Measurements from ENCODE around the gene BMPR1B.

BMPR1B gene

DNA sequence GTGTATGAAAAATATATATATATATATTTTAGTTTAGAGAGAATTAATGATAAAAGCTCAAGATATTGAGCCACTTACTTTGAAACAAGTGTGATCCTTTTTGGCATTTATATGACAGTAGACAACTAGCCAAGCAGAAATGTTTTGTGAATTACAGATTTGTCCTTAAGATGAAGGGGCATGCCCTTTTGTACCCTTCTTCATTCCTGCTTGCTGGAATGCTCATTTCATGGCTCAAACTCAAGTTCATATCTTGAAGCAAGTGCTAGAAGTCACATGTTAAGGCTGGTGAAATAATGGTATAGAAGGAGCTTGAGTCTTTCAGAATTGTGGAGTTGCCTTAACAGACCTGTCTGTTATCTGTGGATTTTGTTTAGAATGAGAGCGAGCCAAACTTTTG, 203.0 kb downstream of the BMPR1B start:
- no peak for DNase-seq (ENCODE audit: low spot score)

DNA sequence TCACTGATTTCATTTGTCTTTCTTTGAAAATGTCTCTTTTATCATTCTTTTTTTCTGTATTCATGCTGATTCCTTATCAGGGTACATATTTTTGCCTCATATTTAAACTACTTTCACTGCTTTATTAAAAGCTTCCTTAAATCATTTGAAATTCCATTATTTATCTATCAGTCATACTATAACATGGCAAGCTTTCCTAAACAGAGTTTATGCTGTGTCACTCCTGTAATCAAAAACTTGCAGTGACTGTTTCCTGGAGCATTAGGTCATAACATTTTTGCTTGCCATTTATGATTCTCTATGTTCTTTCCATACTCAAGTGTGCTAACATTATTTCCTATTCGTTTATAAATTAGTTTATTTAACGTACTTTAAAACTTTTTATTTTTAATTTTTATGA, 203.7 kb downstream of the BMPR1B start:
- no peak for DNase-seq (ENCODE audit: low spot score)

DNA sequence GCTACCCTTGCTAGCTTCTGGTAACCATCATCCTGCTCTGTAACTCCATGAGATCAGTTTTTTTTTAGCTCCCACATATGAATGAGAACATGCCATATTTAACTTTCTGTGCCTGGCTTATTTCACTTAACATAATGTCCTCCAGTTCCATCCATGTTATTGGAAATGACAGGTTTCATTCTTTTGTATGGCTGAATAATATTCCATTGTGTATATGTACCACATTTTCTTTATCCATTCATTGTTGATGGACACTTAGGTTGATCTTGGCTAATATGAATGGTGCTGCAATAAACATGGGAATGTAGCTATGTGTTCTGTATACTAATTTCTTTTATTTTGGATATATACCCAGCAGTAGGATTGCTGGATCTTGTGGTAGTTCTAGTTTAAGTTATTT, 204.7 kb downstream of the BMPR1B start:
- no peak for DNase-seq (ENCODE audit: low spot score)

DNA sequence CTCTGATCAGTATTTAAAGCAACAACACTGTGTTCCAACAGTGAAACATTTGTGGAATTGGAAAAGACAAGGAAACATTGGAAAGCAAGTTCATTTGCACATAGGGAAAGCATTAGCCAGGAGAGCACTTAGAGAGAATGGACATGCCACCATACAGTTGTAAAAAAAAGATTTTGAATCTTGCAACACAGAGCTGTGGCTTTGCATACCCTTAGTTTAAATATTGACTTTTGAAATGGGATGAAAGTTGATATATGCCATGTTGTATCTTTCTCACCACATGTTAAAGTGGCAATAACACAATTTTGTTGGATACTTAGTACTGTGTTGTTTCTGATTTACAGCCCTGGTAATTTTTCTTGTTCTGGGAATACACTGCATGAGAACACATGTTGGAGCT, 208.1 kb downstream of the BMPR1B start:
- DNase-seq (ENCODE audit: low spot score) = no peak

DNA sequence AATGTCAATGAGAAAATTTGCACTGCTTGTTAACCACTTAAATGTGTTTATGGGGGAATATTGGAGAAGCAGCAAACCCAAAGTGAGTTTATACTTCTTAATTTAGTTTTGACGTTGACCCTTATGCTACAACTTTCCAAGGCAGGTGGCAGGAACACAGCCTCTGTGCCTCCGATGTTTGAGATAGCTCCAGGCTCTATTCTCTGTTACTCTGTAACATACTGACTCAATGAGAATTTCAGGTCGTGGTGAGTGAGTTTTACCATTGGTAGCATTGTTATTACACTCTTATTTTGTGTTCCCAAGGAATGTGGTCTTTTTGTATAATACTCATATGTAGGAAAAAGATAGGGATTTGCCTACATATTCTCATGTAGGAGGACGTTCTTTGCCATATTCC, 210.7 kb downstream of the BMPR1B start:
- DNase-seq (ENCODE audit: low spot score) = no peak

DNA sequence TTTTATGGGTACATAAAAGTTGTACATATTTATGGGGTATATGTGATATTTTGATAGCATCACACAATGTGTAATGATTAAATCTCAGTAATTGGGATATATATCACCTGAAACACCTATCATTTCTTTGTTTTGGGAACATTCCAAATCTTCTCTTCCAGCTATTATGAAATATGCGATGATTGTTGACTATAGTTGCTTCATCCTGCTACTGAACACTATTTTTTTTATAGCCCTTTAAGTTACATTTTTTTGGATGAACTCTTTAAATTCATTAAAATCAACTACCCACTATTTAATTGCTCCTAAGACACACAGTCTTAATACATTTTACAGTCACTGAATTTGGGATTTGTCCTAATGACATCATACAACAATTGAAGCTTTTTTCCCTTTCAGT, 212.9 kb downstream of the BMPR1B start:
- DNase-seq (ENCODE audit: low spot score) = no peak

DNA sequence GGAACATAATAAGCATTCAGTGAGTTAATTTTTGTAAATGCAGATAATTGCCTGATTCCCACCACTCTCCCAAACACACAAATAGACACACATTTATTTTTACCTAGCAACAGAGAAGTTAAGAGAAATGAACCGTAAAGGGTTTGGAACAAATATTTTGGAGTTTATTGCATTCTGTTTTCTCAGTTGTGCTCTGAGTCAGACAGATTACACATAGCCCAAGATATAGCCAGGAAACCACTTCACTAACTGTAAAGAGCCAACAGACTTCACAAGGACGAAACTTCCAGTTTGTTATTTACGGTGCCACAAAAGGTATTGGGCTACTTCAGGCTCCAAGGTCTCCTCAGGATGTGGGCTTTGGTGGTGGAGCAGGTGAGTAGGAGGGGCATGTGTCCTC, 217.0 kb downstream of the BMPR1B start:
- DNase-seq (ENCODE audit: low spot score) = no peak

DNA sequence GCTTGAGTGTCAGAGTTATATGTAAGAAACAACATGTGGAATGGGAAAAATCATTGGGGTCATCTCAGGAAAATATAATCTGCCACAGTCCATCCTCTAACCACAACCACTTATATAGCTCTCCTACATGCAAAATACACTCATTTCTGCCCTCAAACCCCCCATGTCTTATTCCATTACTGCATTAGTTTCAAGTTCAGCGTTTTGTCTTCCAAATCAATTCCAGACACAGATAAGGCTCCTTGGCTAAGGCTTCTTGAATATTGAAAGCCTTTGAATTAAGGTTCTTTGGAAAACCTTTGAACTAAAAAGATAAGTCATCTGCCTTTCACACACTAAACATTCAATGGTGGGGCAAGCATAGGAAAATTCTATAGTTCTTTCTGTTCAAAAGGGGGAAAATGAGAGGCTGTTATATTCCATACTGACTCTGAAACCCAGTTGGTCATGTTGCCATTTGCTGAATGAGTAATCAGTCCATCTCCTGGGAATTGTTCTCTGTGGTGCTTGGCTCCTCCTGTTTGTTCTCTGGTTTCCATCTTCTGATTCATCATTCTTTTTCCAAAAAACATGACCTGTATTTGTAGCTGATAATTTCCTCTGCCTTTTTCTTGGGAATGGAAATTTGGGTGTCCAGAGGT, 218.7 kb downstream of the BMPR1B start:
- no peak for DNase-seq (ENCODE audit: low spot score)

DNA sequence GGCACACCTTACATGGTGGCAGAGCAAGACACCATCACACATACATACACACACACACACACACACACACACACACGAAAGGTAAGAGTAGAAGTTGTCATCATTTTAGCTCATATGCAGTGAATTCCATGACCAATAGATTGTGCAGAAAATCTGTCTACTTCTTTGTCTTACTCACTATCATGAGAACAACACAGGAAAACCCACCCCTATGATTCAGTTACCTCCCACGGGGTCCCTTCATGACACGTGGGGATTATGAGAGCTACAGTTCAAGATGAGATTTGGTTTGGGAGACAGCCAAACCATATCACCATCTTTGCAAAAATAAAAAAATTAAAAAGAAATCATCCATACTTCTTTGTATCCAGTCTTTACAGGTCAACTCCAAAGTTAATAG, 221.1 kb downstream of the BMPR1B start:
- no peak for DNase-seq (ENCODE audit: low spot score)

DNA sequence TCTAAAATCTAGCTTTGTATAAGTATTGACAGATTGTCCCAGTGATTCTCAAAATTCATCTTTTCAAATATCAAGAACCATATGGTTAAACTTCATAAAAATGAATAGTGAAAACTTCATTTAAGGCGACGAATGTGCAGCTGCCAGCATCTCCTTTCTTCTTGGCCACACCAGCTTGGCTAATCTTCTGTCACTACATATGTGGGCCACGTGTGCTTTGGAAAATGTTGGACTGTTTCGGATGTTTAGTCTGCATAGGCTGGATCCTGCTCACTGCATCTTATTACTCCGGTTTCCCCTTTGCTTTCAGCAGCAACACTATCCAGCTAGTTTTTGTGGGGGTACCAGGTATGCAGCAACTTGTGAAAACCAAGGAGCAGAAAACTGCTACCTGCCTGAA, 221.9 kb downstream of the BMPR1B start:
- DNase-seq (ENCODE audit: low spot score) = no peak

DNA sequence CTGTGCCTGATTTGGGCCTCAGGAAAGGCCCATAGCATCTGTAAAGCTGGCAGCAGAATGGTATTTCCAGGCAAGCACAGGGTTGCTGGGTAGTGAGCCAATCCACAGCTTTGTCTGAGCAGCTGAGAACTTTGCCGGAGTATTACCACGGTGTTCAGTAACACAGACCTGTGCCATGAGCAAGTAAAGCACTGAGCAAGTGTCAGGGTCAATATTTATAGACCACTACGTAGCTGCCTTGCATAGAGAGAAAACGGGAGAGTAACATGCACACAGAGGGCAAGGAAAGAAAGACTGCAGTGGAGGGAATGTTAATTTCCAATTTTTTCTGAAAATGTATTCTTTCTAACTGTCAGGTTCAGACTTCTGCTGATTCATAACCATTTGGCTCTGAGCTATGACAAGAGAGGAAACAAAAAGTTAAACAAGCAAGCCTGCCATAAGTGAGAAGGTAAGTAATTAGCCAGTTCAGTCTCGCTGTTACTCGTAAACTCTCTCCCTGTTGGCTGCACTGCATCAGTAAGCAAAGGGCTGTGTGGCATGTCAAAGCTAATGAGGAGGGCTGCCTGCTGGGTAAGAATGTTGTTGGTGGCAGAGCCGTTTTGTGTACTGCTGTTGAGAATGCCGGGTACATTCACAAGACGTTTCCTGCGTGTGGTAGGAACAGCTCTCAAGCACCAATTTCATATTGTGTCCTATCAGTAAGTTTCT, 238.1 kb downstream of the BMPR1B start:
- DNase-seq (ENCODE audit: low spot score) = no peak

DNA sequence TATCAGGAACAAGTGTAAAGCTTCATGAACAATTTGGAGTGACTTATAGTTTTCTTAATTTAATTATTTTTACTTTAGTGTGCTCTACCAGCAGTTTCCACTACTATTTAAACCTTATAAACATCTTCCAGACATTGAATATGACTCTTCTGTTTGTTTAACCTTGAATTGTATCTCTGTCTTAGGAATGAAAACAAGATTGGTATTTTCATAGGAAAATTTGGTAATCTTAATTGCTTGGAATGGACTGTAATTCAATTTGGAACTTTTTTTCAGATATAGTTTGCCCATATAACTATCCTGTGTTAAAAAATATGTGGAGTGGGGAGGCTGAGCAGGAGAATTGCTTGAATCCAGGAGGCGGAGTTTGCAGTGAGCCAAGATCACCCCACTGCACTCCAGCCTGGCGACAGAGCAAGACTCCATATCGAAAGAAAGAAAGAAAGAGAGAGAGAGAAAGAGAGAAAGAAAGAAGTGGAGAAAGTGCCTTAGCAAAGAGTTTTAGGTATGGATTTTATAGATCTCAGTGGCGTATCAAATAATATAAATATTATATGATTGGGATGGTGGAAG, 242.4 kb downstream of the BMPR1B start:
- DNase-seq (ENCODE audit: low spot score) = no peak

DNA sequence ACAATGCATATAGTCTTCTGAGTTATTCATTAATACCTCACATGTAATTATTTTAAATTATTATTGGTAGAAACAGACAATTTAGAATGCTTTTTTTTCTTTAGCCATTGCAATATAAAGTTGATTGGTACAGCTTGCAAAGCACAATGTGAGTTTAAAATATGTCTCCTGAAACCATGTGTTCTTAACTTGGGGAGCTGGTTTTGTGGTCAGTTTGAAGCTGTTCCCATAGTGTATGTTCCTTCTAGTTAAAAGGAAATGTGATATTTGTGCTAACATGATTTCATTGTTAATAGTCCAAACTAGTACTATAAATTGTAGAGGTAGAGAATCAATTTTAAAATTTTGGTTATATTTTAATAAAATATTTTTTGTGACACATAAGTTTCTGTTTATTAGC, 247.2 kb downstream of the BMPR1B start:
- no peak for DNase-seq (ENCODE audit: low spot score)

DNA sequence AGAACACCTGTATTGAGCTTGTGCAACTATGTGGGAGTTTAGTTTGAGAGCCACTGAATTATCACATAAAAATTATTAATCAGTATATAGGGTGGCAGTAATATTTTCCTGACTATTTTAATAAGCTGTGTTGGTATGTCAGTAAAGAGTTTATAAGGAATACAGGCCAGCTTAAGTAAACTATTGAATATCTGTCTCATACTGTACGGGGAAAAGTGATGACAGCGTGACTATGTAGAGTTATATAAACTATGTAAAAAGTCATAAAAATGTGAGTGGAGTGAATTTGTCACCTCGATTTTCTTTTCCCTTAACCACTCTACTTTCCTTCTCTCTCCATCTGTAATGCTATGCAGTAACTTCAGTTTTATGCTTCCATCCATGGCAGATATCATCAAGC, 250.2 kb downstream of the BMPR1B start:
- DNase-seq (ENCODE audit: low spot score) = no peak

DNA sequence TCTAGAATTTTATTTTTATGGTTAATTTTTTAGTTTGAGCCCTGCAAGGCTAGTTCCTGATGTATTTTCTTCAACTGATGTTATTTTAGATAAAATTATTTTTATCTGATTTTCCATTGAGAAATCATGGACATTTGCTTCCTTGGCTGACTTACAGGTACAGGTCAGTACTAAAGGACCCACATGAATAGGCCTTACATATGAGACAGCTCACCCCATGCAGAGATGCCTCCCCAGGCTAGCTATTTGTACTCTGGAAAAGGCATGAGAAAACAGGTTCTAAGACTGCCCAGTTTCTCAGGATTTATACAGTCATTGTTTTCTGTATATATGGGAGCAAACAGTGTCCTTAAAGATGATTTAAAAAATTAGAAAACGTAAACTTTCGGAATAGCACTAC, 255.5 kb downstream of the BMPR1B start:
- DNase-seq (ENCODE audit: low spot score) = no peak

DNA sequence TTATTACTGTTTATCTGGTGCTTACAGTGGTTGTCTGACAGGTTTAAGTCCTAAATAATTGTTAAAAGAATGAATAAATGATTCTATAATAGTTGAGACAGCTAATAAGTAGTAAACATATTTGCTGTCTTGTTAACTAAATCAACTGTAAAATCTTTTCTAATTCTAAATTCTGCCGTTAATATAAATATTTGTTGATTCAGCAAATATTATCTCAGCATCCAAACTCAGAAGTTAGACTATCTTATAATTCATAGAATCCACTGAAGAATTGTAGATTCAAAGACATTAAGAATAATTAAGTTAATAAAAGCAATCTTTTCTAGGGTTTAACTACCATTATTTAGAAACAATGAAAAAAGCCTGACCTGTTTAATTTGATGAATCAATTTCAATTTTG, 256.3 kb downstream of the BMPR1B start:
- DNase-seq (ENCODE audit: low spot score) = no peak

DNA sequence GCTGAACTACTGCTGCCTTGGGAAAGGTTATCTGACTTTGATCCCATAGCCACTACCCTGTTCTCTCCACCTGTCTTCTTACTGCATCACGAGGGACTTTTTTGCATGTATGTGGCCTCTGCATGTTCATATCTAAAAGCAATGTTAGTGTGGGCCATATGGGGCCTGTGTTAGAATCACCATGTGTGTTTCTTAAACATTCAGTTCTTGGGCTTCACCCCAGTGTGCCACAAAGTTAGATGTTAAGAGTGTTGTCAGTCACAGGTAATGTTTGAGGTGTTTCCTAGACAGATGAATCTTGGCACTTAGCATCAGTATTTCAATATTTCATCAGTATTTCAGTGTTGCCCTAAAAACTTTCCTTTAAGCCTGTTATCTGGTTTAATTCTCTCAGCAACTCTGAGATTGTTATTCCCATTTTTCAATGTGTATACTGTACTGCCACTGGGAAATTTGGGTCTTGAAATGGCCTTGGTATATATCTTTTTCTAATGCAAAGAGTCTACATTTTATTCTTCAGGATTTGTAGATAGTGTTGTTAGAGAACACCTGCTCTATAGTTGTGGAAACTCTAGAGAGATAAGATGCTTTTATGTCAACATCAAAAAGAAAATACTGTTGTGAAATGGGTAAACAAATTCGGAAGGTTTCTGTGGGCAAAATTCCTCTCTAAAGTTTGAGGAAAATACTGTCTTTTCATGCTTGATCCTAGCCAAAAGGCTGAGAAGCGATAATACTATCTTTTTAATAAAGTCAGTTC, 259.7 kb downstream of the BMPR1B start:
- DNase-seq (ENCODE audit: low spot score) = no peak

DNA sequence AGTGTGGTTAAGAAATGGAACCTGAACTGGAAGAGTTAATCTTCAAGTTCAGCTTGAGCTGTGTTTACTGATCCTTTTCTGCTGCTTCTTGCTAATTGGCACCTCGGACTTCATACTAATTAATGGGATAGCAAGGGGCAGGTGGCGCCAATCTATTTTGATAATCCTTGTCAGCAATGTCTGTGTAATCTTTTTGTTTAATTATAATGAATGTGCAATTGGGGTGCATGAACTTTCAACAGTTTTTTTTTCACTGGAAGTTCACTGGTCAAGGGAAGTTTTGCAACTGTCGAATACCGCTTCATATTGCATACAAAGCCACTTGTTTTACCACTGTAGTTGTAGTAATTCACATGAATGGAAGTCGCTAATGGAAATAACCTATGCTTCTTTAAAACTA, 261.0 kb downstream of the BMPR1B start:
- DNase-seq (ENCODE audit: low spot score) = peak; percentile 64

DNA sequence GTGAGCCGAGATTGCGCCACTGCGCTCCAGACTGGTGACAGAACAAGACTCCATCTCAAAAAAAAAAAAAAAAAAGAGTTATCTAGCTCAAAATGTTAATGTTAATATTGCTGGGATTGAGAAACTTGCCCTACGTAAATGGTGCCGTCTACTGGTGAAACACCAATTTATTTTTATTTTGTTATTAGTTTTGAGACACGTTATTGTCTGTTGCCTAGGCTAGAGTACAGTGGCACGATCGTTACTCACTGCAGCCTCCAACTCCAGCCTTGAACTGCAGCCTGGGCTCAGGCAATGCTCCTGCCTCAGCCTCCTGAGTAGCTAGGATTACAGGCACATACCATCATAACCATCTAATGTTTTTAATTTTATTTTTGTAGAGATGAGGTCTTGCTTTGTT, 262.8 kb downstream of the BMPR1B start:
- no peak for DNase-seq (ENCODE audit: low spot score)

DNA sequence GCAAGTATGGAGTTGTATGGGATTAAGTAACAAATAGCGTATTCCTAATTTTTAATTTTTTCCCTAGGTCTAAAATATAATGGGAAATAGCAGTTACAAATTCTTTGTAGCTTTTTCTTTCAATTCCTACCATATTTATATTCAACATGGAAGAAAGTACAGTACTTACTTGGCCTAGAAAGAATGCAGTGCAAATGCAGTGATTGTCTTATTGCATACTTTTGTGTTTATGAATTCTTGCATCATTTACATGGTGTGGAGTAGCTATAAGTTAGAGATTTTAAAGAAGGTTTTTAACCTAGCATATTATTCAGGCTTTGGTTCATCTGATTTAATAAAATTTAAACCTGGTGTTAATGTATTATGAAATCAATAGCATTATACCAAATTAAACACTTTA, 263.3 kb downstream of the BMPR1B start:
- DNase-seq (ENCODE audit: low spot score) = no peak

DNA sequence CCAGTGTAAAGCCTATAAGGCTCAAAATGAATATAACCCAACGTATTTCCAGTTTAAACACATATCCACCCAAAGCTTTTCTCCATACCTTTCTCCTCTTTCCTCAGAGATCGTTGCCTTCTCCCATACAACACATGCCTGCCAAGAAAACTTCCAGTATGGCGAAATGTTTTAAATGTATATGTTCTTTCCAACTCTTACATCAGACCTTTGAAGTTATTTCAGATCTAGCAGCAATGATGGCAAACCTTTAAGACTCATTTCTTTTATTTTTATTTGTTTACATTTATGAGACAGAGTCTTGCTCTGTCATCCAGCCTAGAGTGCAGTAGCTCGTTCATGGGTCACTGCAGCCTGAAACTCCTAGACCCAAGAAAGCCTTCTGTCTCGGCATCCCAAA, 265.4 kb downstream of the BMPR1B start:
- no peak for DNase-seq (ENCODE audit: low spot score)

DNA sequence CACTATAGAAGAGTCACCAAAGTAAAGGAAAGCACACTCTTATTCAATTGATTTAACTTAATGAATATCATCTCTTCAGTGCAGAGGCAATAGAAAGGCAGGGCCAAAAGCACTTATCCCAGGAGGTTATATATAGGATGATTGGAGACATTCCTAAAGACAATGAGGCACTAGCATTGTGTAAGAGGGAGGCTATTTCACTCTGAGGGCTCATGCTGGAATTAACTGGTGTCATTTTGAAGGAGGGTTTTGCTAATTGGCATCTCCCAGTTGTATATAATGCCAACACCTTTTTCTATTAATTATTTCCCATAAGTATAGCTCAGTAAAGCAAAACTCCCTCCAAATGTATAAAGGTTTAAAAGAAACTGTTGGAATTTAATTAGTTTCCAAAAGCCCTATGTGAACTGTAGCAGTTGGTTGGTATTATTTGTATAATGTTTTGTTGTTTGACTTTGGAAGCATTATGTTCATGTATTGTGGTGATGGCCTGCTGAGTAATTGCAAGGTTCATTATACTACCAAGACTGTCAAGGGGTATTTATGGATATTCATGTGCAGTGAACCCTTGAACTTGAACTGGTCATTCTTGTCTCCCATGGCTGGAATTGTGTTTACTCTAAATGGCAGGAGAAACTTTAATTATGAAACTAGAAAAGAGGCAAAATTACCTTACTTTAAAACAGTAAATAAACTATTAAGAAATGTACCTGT, 270.3 kb downstream of the BMPR1B start:
- DNase-seq (ENCODE audit: low spot score) = no peak
